Measurements from ENCODE around the gene POLE2.
A peak's percentile ranks its signal among the peaks of the same experiment; 100 is the strongest.
"Not testable (repeated sequence)": the region's sequence is repeated elsewhere in the genome, so short reads cannot be mapped to it uniquely, and the experiment has no call there.

The POLE2 gene

GRCh38 chr14:49622022-49622607 lies 65.9 kb downstream of the POLE2 start:
- no peak for DNase-seq
- in situ Hi-C loops (cut with HindIII; ENCODE audit: low pct_ligation_motif_present, low pct_unique_long_range_greater_than_20kb, low sequenced_read_pairs) = no loop called here

- in situ Hi-C loops (cut with HindIII; ENCODE audit: low pct_ligation_motif_present, low pct_unique_long_range_greater_than_20kb, low sequenced_read_pairs) = no loop called here
- peak; percentile 57 for DNase-seq
These were observed 66.7 kb downstream of the POLE2 start for GRCh38 chr14:49621114-49621881.

- DNase-seq = peak; percentile 96
- in situ Hi-C loops (cut with HindIII; ENCODE audit: low pct_ligation_motif_present, low pct_unique_long_range_greater_than_20kb, low sequenced_read_pairs) = no loop called here
These were observed 67.6 kb downstream of the POLE2 start, which contains the start of the genes MGAT2 and RPL36AL for GRCh38 chr14:49620182-49621113. TSS of gene MGAT2 (plus strand) at chr14:49620799. CDS start at chr14:49621269, 470 bp downstream. TSS of gene RPL36AL (minus strand) at chr14:49620626. CDS start at chr14:49619104, 1,522 bp downstream.

- no peak for DNase-seq
- in situ Hi-C loops (cut with HindIII; ENCODE audit: low pct_ligation_motif_present, low pct_unique_long_range_greater_than_20kb, low sequenced_read_pairs) = no loop called here
These were observed 68.3 kb downstream of the POLE2 start for GRCh38 chr14:49619730-49620129.

- in situ Hi-C loops (cut with HindIII; ENCODE audit: low pct_ligation_motif_present, low pct_unique_long_range_greater_than_20kb, low sequenced_read_pairs) = not testable (repeated sequence)
These were observed 68.7 kb downstream of the POLE2 start for GRCh38 chr14:49619273-49619672.

GRCh38 chr14:49617852-49618519 lies 70.0 kb downstream of the POLE2 start:
- no peak for DNase-seq
- in situ Hi-C loops (cut with HindIII; ENCODE audit: low pct_ligation_motif_present, low pct_unique_long_range_greater_than_20kb, low sequenced_read_pairs) = no loop called here

More at GRCh38 chr14:49619273-49619672, 68.7 kb downstream of the POLE2 start:
- not testable (repeated sequence) for DNase-seq

GRCh38 chr14:49615776-49616175 lies 72.2 kb downstream of the POLE2 start:
- in situ Hi-C loops (cut with HindIII; ENCODE audit: low pct_ligation_motif_present, low pct_unique_long_range_greater_than_20kb, low sequenced_read_pairs) = no loop called here
- no peak for DNase-seq

- no peak for DNase-seq
- in situ Hi-C loops (cut with HindIII; ENCODE audit: low pct_ligation_motif_present, low pct_unique_long_range_greater_than_20kb, low sequenced_read_pairs) = no loop called here
These were observed 73.8 kb downstream of the POLE2 start for GRCh38 chr14:49614196-49614595.

- in situ Hi-C loops (cut with HindIII; ENCODE audit: low pct_ligation_motif_present, low pct_unique_long_range_greater_than_20kb, low sequenced_read_pairs) = no loop called here
These were observed 75.3 kb downstream of the POLE2 start for GRCh38 chr14:49612671-49613070.

GRCh38 chr14:49612251-49612650 lies 75.8 kb downstream of the POLE2 start:
- no peak for DNase-seq
- in situ Hi-C loops (cut with HindIII; ENCODE audit: low pct_ligation_motif_present, low pct_unique_long_range_greater_than_20kb, low sequenced_read_pairs) = no loop called here

More at GRCh38 chr14:49612671-49613070, 75.3 kb downstream of the POLE2 start:
- no peak for DNase-seq

- DNase-seq = no peak
These were observed 80.4 kb downstream of the POLE2 start for GRCh38 chr14:49607583-49607982.

GRCh38 chr14:49598485-49599300 lies 89.3 kb downstream of the POLE2 start, which contains the start of gene LRR1:
TSS of gene LRR1 (plus strand) at chr14:49598940. CDS start at chr14:49599021, 81 bp downstream.
- peak; percentile 86 for DNase-seq
- in situ Hi-C loops (cut with HindIII; ENCODE audit: low pct_ligation_motif_present, low pct_unique_long_range_greater_than_20kb, low sequenced_read_pairs) = no loop called here

More at GRCh38 chr14:49607583-49607982, 80.4 kb downstream of the POLE2 start:
- in situ Hi-C loops (cut with HindIII; ENCODE audit: low pct_ligation_motif_present, low pct_unique_long_range_greater_than_20kb, low sequenced_read_pairs) = no loop called here

GRCh38 chr14:49598189-49598484 lies 89.9 kb downstream of the POLE2 start:
- no peak for DNase-seq
- in situ Hi-C loops (cut with HindIII; ENCODE audit: low pct_ligation_motif_present, low pct_unique_long_range_greater_than_20kb, low sequenced_read_pairs) = no loop called here

- DNase-seq = no peak
- in situ Hi-C loops (cut with HindIII; ENCODE audit: low pct_ligation_motif_present, low pct_unique_long_range_greater_than_20kb, low sequenced_read_pairs) = no loop called here
These were observed 93.5 kb downstream of the POLE2 start for GRCh38 chr14:49594347-49595091.

Measured in ACHN (cell line).